Spinal cord (tissue), 10 donors: Measurements from ENCODE around the gene HES5. TPM values are rescaled to one million over a fixed set of nuclear protein-coding genes. Genes with fewer than 3 reads are reported as not detected.
A peak's percentile ranks its signal among the peaks of the same experiment; 100 is the strongest.
"Not testable (repeated sequence)": the region's sequence is repeated elsewhere in the genome, so short reads cannot be mapped to it uniquely, and the experiment has no call there.

Experiments used
- DNase-seq, 6 donors: peaks; one replicate each; pipeline versions ENCODE4 v3.0.0 to v3.0.0-alpha.2; 2013 to 2015; ENCODE audit warnings: low spot score in 6 of 6, low read depth in 4 of 6
- H3K27ac ChIP-seq: one replicate; pipeline ENCODE4 v1.5.1; 2013; ENCODE audit warnings: low read depth, low read length, control low read depth
- H3K27me3 ChIP-seq: one replicate; pipeline ENCODE4 v1.6.1; 2013; ENCODE audit warnings: low read length; ENCODE audit not compliant: control insufficient read depth, insufficient read depth
- H3K36me3 ChIP-seq: one replicate; pipeline ENCODE4 v1.6.1; 2013; ENCODE audit warnings: low read length; ENCODE audit not compliant: control insufficient read depth, insufficient read depth
- H3K4me1 ChIP-seq: one replicate; pipeline ENCODE4 v1.6.1; 2013; ENCODE audit warnings: low read length; ENCODE audit not compliant: control insufficient read depth, insufficient read depth
- H3K4me3 ChIP-seq: one replicate; pipeline ENCODE4 v1.5.1; 2013; ENCODE audit warnings: low read depth, low read length, control low read depth
- H3K9me3 ChIP-seq: one replicate; pipeline ENCODE4 v1.6.1; 2013; ENCODE audit warnings: low read length; ENCODE audit not compliant: control insufficient read depth, insufficient read depth
- WGBS: methylation state at CpG from one replicate; pipeline ENCODE4 v1.1.5; 2013; ENCODE audit warnings: missing lambda C conversion rate; ENCODE audit not compliant: insufficient coverage; 5-methylcytosine and 5-hydroxymethylcytosine counted together
- polyA plus RNA-seq, 2 donors: library from polyadenylated mRNA; unstranded; fragments of 120-200 nt; gene quantifications; one replicate each; pipeline ENCODE4 v1.2.1, GENCODE V29; 2013; ENCODE audit not compliant: insufficient read length in 2 of 2
- total RNA-seq, 2 donors: library from RNA; depleted of rRNA in 1 of 2; stranded (reverse); fragments of 120-200 nt in 1 of 2; fragments of >200 nt in 1 of 2; gene quantifications; one replicate each; pipeline versions ENCODE4 v1.2.3 to v1.2.4, GENCODE V29; 2013 to 2014
- donor health status: healthy.

HES5 gene
- total and polyA plus RNA-seq, 4 donors: 13.1 to 28.6 (median 19.1) TPM

- peak within 1 kb of the TSS; percentile 38 for H3K4me3 ChIP-seq
- H3K36me3 ChIP-seq: peaks cover 14% of the 10 kb centered on the region
- peak in 2 of 6 donors; percentile 47 to 66 for DNase-seq
- H3K27me3 ChIP-seq: no peaks in the 10 kb centered on the region
- H3K9me3 ChIP-seq: no peaks in the 10 kb centered on the region
- H3K4me1 ChIP-seq: peaks cover 39% of the 10 kb centered on the region
- 21% methylated on average over 16 of the region's 16 CpGs for WGBS
- peak within 1 kb of the TSS; percentile 36 for H3K27ac ChIP-seq
Measured at GRCh38 chr1:2556277-2556677, 26.2 kb upstream of the HES5 start, which contains the start of gene TNFRSF14. TNFRSF14 (plus strand) TSS chr1:2556371; CDS start chr1:2556665, 294 bp downstream.

- Histone ChIP-seq H3K9me3 (no peaks in the 10 kb centered on the region), H3K4me1 (peaks cover 39% of the 10 kb centered on the region), H3K27me3 (no peaks in the 10 kb centered on the region), H3K36me3 (peaks cover 14% of the 10 kb centered on the region), H3K27ac (peak overlapping the region; percentile 36), H3K4me3 (peak overlapping the region; percentile 38)
- 62% methylated on average over 19 of the region's 26 CpGs for WGBS
- DNase-seq: peak in 1 of 6 donors; percentile 24
Measured at GRCh38 chr1:2555634-2556276, 25.7 kb upstream of the HES5 start.

GRCh38 chr1:2554621-2555387 is 24.7 kb upstream of the HES5 start:
- peak in 1 of 6 donors; percentile 38 for DNase-seq
- no peak overlapping the region for H3K27ac ChIP-seq
- peaks cover 38% of the 10 kb centered on the region for H3K4me1 ChIP-seq
- WGBS: 64% methylated on average over 12 of the region's 19 CpGs
- H3K4me3 ChIP-seq: no peak overlapping the region
- peaks cover 10% of the 10 kb centered on the region for H3K36me3 ChIP-seq
- no peaks in the 10 kb centered on the region for H3K27me3 ChIP-seq
- no peaks in the 10 kb centered on the region for H3K9me3 ChIP-seq

- no peak for DNase-seq
- H3K4me3 ChIP-seq: no peak overlapping the region
- H3K27me3 ChIP-seq: no peaks in the 10 kb centered on the region
- no peak overlapping the region for H3K27ac ChIP-seq
- peaks cover 7% of the 10 kb centered on the region for H3K36me3 ChIP-seq
- 88% methylated on average over 29 of the region's 30 CpGs for WGBS
- H3K4me1 ChIP-seq: peaks cover 42% of the 10 kb centered on the region
- H3K9me3 ChIP-seq: no peaks in the 10 kb centered on the region
Measured at GRCh38 chr1:2553871-2554620, 24.0 kb upstream of the HES5 start.

- not testable (repeated sequence) for H3K36me3 ChIP-seq, DNase-seq, H3K27ac ChIP-seq, H3K27me3 ChIP-seq, H3K9me3 ChIP-seq, H3K4me3 ChIP-seq
- 58% methylated on average over 2 of the region's 9 CpGs for WGBS
- peaks cover 51% of the 10 kb centered on the region for H3K4me1 ChIP-seq
Measured at GRCh38 chr1:2553076-2553475, 23.0 kb upstream of the HES5 start.

GRCh38 chr1:2552189-2552588 is 22.1 kb upstream of the HES5 start:
- Histone ChIP-seq H3K4me1 (peaks cover 58% of the 10 kb centered on the region), H3K4me3 (no peak overlapping the region), H3K36me3 (no peaks in the 10 kb centered on the region), H3K27me3 (peaks cover 6% of the 10 kb centered on the region), H3K27ac (no peak overlapping the region), H3K9me3 (no peaks in the 10 kb centered on the region)
- DNase-seq: no peak
- WGBS: 49% methylated on average over 23 of the region's 26 CpGs

- H3K27me3 ChIP-seq, H3K27ac ChIP-seq, H3K4me3 ChIP-seq, H3K36me3 ChIP-seq, H3K9me3 ChIP-seq, DNase-seq: not testable (repeated sequence)
- WGBS: 81% methylated on average over 4 of the region's 9 CpGs
- H3K4me1 ChIP-seq: peaks cover 58% of the 10 kb centered on the region
Measured at GRCh38 chr1:2551544-2551943, 21.5 kb upstream of the HES5 start.

- not testable (repeated sequence) for H3K4me3 ChIP-seq, H3K9me3 ChIP-seq, H3K36me3 ChIP-seq, H3K27ac ChIP-seq, DNase-seq
- Histone ChIP-seq H3K27me3 (peaks cover 12% of the 10 kb centered on the region), H3K4me1 (peaks cover 57% of the 10 kb centered on the region)
- 72% methylated on average over 6 of the region's 12 CpGs for WGBS
Measured at GRCh38 chr1:2550309-2550861, 20.3 kb upstream of the HES5 start.

GRCh38 chr1:2549367-2550029 is 19.4 kb upstream of the HES5 start:
- H3K4me3 ChIP-seq, H3K9me3 ChIP-seq, H3K36me3 ChIP-seq, DNase-seq: not testable (repeated sequence)
- peaks cover 12% of the 10 kb centered on the region for H3K27me3 ChIP-seq
- H3K27ac ChIP-seq: peak overlapping the region; percentile 95
- WGBS: 89% methylated on average over 10 of the region's 28 CpGs
- peaks cover 58% of the 10 kb centered on the region for H3K4me1 ChIP-seq
